ENCODE results near the gene FNDC8. TPM values are rescaled to one million over a fixed set of nuclear protein-coding genes. Genes with fewer than 3 reads are reported as not detected.
"Not testable (repeated sequence)": the region's sequence is repeated elsewhere in the genome, so short reads cannot be mapped to it uniquely, and the experiment has no call there.

FNDC8 gene
- total RNA-seq, 1 donor from 2014 or later = not detected

DNA sequence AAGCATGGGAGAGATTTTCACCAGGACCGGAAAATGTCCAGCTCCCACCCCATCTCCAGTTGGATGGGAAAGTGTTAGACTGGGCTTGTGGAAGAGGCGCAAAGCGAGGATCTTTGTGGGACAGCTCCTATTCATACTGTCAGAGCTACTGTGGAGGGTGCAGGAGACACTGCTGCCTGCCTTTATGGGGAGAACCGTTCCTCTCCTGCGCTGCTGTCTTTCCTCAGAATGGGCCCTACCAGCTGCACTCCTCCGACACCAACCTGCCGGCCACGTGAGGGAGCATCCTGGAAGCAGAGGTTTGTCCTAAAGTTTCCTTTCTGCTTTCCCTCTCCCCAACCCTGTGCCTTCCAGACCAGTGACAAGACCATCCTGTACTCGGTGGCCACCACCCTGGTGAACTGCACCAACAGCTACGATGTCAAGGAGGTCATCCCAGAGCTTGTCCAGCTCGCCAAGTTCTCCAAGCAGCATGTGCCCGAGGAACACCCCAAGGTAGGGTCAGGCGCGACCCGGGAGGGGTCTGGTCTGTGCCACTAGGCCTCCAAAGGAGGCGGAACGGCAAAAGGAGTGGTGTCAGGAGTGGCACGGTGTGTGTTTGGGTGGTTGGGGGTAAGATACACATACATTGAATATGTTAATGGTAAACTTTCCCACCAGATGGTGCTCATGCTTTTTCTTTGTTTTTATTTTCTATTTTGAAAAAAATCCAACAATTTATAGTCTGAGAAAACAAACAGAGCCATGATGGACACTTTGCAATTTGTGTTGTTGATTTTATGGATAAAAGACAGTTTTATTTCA is 49.8 kb downstream of the FNDC8 start:
- Histone ChIP-seq H3K4me3 (ENCODE audit: low read depth, low read length) (no peak overlapping the region), H3K36me3 (ENCODE audit: control insufficient read depth, insufficient read depth, low read length) (no peaks in the 10 kb centered on the region), H3K27me3 (ENCODE audit: control insufficient read depth, insufficient read depth, low read length) (peaks cover 3% of the 10 kb centered on the region)
- TF ChIP-seq, protein P1, sequence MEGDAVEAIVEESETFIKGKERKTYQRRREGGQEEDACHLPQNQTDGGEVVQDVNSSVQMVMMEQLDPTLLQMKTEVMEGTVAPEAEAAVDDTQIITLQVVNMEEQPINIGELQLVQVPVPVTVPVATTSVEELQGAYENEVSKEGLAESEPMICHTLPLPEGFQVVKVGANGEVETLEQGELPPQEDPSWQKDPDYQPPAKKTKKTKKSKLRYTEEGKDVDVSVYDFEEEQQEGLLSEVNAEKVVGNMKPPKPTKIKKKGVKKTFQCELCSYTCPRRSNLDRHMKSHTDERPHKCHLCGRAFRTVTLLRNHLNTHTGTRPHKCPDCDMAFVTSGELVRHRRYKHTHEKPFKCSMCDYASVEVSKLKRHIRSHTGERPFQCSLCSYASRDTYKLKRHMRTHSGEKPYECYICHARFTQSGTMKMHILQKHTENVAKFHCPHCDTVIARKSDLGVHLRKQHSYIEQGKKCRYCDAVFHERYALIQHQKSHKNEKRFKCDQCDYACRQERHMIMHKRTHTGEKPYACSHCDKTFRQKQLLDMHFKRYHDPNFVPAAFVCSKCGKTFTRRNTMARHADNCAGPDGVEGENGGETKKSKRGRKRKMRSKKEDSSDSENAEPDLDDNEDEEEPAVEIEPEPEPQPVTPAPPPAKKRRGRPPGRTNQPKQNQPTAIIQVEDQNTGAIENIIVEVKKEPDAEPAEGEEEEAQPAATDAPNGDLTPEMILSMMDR (IDR thresholded peaks at IDR 0.05; ENCODE audit: insufficient read depth, low read length, poor library complexity, severe bottlenecking) = no peak
- no peak for DNase-seq (ENCODE audit: low read depth)

DNA sequence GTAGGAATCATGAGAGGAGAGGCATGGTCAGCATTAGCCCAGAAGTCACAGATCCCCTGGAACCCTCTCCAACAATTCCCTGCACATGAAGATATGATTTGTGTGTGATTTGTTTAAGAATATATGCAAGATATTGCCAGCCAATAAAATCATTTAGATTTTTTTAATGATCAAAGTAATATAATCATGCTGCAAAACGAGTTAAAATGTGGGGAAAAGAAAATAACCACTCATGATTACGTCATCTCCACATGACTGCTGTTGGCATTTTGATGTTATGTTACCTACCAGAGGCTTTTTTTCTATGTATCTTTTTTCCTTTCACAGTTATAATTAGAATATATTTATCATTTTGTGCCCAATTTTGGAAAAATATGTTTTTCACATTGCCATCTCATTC is 50.4 kb downstream of the FNDC8 start:
- Histone ChIP-seq H3K36me3 (ENCODE audit: control insufficient read depth, insufficient read depth, low read length) (no peaks in the 10 kb centered on the region), H3K4me3 (ENCODE audit: low read depth, low read length) (no peak overlapping the region), H3K27me3 (ENCODE audit: control insufficient read depth, insufficient read depth, low read length) (peaks cover 3% of the 10 kb centered on the region)
- TF ChIP-seq, protein P1 (IDR thresholded peaks at IDR 0.05; ENCODE audit: insufficient read depth, low read length, poor library complexity, severe bottlenecking) = no peak
- DNase-seq (ENCODE audit: low read depth) = no peak

DNA sequence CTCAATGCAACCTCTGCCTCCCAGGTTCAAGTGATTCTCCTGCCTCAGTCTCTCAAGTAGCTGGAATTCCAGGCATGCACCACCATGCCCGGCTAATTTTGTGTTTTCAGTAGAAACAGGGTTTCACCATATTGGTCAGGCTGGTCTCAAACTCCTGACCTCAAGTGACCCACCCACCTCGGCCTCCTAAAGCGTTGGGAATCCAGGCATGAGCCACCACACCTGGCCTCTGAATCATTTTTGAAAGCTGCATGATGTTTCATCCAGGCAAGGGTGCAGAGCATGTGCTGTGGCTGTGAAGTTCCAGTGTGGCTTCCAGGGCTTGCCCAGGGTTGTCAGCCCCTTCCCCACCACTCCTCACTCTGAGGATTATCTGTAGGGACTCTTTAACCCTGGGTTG is 50.9 kb downstream of the FNDC8 start:
- H3K36me3 ChIP-seq (ENCODE audit: control insufficient read depth, insufficient read depth, low read length); DNase-seq (ENCODE audit: low read depth); H3K4me3 ChIP-seq (ENCODE audit: low read depth, low read length); H3K27me3 ChIP-seq (ENCODE audit: control insufficient read depth, insufficient read depth, low read length): not testable (repeated sequence)

DNA sequence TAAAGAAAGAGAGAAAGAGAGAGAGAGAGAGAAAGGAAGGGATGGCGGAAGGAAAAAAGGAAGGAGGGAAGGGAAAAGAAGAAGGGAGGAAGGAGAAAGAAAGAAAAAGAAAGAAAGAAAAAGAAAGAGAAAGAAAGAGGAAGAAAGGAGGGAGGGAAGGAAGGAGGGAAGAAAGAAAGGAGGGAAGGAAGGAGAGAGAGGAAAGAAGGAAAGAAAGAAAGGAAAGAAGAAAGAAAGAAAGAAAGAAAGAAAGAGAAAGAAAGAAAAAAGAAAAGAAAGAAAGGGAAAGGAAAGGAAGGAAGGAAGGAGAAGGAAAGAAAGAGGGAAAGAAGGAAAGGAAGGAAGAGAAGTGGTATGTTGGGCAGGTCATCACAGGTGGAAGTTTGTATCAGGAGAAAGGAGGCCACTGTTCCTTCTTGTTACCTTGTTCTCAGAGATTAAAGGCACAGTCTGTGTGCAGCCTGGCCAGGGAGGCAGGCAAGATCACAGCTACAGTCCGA is 53.5 kb downstream of the FNDC8 start:
- no peak for DNase-seq (ENCODE audit: low read depth)
- TF ChIP-seq, protein P1 (IDR thresholded peaks at IDR 0.05; ENCODE audit: insufficient read depth, low read length, poor library complexity, severe bottlenecking) = no peak
- Histone ChIP-seq H3K36me3 (ENCODE audit: control insufficient read depth, insufficient read depth, low read length) (no peaks in the 10 kb centered on the region), H3K27me3 (ENCODE audit: control insufficient read depth, insufficient read depth, low read length) (peaks cover 3% of the 10 kb centered on the region), H3K4me3 (ENCODE audit: low read depth, low read length) (no peak overlapping the region)

DNA sequence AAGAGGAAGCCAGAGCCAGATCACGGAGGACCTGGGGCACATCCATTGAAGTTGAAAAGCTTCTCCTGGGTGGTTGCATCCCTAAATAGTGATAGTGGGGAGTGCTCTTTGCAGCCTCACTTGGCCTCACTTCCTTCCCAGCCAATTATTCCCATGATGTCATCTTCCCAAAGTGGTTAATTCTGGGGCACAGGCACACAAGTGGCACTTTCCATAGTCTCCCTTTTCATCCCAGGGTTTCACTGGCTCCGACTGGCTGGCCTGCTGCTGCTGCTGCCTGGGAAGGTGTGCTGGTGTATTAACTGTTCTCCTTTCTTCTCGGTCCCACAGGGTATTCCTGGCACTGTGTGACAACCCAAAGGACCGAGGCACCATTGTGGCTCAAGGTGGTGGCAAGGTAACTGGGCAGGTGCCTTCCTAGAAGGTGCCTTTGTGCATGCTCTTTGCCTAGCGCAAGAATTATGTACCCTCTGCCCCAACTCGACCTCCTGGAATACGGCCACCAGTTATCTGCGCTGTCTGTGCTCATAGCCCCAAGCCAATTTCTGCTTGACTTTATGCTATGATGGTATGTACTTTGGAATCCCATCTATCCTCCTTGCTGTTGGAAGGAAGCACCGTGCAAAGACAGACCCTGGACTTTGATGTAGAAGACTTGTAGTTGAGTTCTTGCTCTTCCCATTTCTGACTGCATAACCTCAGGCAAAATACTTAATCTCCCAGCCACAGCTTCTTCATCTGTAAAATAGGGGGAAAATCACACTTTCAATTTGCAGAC is 54.4 kb downstream of the FNDC8 start:
- no peak for DNase-seq (ENCODE audit: low read depth)
- TF ChIP-seq, protein P1 (IDR thresholded peaks at IDR 0.05; ENCODE audit: insufficient read depth, low read length, poor library complexity, severe bottlenecking) = no peak
- H3K27me3 ChIP-seq (ENCODE audit: control insufficient read depth, insufficient read depth, low read length) = peaks cover 3% of the 10 kb centered on the region

DNA sequence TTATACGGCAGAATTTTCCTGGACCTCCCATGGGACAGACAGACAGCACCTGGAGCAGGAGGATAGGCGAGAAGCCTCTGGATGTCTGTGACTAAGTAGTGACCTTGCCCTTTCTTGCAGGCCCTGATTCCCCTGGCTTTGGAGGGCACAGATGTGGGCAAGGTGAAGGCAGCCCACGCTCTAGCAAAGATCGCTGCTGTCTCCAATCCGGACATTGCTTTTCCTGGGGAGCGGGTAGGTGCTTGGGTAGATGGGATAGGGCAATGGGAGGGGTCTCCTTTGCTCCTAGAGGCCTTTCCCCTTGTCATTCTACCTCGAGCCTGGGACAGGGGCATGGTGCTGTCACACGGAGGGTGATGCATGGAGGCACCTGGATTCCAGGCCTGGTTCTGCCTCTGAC is 55.5 kb downstream of the FNDC8 start:
- TF ChIP-seq, protein P1 (IDR thresholded peaks at IDR 0.05; ENCODE audit: insufficient read depth, low read length, poor library complexity, severe bottlenecking) = no peak
- Histone ChIP-seq H3K27me3 (ENCODE audit: control insufficient read depth, insufficient read depth, low read length) (peaks cover 3% of the 10 kb centered on the region), H3K36me3 (ENCODE audit: control insufficient read depth, insufficient read depth, low read length) (no peaks in the 10 kb centered on the region), H3K4me3 (ENCODE audit: low read depth, low read length) (no peak overlapping the region)
- no peak for DNase-seq (ENCODE audit: low read depth)

More for the DNA sequence above, 54.4 kb downstream of the FNDC8 start:
- H3K4me3 ChIP-seq (ENCODE audit: low read depth, low read length) = no peak overlapping the region
- no peaks in the 10 kb centered on the region for H3K36me3 ChIP-seq (ENCODE audit: control insufficient read depth, insufficient read depth, low read length)

DNA sequence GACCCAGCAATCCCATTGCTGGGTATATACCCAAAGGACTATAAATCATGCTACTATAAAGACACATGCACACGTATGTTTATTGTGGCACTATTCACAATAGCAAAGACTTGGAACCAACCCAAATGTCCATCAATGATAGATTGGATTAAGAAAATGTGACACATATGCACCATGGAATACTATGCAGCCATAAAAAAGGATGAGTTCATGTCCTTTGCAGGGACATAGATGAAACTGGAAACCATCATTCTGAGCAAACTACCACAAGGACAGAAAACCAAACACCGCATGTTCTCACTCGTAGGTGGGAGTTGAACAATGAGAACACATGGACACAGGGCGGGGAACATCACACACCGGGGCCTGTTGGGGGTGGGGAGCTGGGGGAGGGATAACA is 58.0 kb downstream of the FNDC8 start:
- H3K4me3 ChIP-seq (ENCODE audit: low read depth, low read length); H3K36me3 ChIP-seq (ENCODE audit: control insufficient read depth, insufficient read depth, low read length); DNase-seq (ENCODE audit: low read depth); H3K27me3 ChIP-seq (ENCODE audit: control insufficient read depth, insufficient read depth, low read length): not testable (repeated sequence)

Data from kidney epithelial cell (primary cell).